Fibroblast of skin of scalp (primary cell): ENCODE measurements around the gene FNIP2.
A peak's percentile ranks its signal among the peaks of the same experiment; 100 is the strongest.
"Not testable (repeated sequence)": the region's sequence is repeated elsewhere in the genome, so short reads cannot be mapped to it uniquely, and the experiment has no call there.

ENCODE experiments used
- DNase-seq: peaks from one replicate; pipeline ENCODE4 v3.0.0-alpha.2; 2013

FNIP2 gene

GRCh38 chr4:158817562-158818296 lies 48.9 kb downstream of the FNIP2 start:
- DNase-seq: no peak

- DNase-seq: no peak
Measured at GRCh38 chr4:158818560-158819140, 49.8 kb downstream of the FNIP2 start.

- DNase-seq: no peak
Measured at GRCh38 chr4:158819942-158820786, 51.3 kb downstream of the FNIP2 start.

GRCh38 chr4:158821228-158821971 lies 52.6 kb downstream of the FNIP2 start:
- peak; percentile 53 for DNase-seq

- no peak for DNase-seq
Measured at GRCh38 chr4:158822348-158822747, 53.5 kb downstream of the FNIP2 start.

- no peak for DNase-seq
Measured at GRCh38 chr4:158823461-158823873, 54.6 kb downstream of the FNIP2 start.

- no peak for DNase-seq
Measured at GRCh38 chr4:158824425-158825274, 55.8 kb downstream of the FNIP2 start.

GRCh38 chr4:158825433-158826036 lies 56.7 kb downstream of the FNIP2 start:
- DNase-seq: no peak

GRCh38 chr4:158826057-158826456 lies 57.2 kb downstream of the FNIP2 start:
- DNase-seq: no peak

GRCh38 chr4:158826882-158827281 lies 58.1 kb downstream of the FNIP2 start:
- no peak for DNase-seq

GRCh38 chr4:158827543-158827981 lies 58.7 kb downstream of the FNIP2 start:
- no peak for DNase-seq

- DNase-seq: not testable (repeated sequence)
Measured at GRCh38 chr4:158828151-158828550, 59.3 kb downstream of the FNIP2 start.

GRCh38 chr4:158829254-158829653 lies 60.4 kb downstream of the FNIP2 start:
- no peak for DNase-seq

GRCh38 chr4:158833602-158834001 lies 64.8 kb downstream of the FNIP2 start:
- DNase-seq: no peak

GRCh38 chr4:158835226-158836001 lies 66.6 kb downstream of the FNIP2 start:
- no peak for DNase-seq

GRCh38 chr4:158836002-158836369 lies 67.2 kb downstream of the FNIP2 start:
- DNase-seq: no peak

- DNase-seq: no peak
Measured at GRCh38 chr4:158836828-158837449, 68.1 kb downstream of the FNIP2 start.

- DNase-seq: no peak
Measured at GRCh38 chr4:158837527-158838141, 68.8 kb downstream of the FNIP2 start.

- no peak for DNase-seq
Measured at GRCh38 chr4:158840131-158840530, 71.3 kb downstream of the FNIP2 start.

GRCh38 chr4:158841540-158841939 lies 72.7 kb downstream of the FNIP2 start:
- DNase-seq: no peak
